DMS 273 treated with DMSO at 0.1 percent for 48 hours (cell line): Measurements from ENCODE around the gene PRICKLE2.

Experiments
- DNase-seq: peaks from one replicate; lab custom pipeline; 2025; lab: John Stamatoyannopoulos, UW

Gene PRICKLE2

DNA sequence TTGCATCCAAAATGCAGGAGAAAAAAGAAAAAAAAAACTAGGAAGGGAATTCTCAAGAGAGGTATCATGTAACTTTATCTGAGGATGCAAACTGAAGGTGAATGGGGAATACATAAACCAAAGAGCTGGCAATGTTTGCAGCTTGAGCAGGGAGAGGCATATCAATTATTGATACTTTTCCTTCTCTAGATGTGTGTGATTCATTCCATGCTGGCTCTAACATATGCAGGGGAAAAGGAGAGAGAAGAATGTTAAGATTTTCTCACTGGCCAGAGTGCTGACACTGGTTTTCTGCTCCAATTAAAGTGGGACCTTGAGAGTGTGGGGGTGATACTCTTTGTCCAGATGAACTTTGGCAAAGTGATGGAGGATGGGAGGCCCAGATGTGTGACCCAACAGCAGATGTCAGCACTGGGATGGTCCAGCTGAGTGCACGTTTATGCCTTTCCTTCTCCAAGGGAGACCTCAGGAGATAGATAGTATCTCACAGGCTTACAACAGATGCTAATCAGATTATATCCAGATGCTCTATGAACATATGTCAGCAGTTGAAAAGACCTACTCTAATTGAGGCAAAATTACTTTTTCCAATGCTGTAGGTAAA, 152.0 kb downstream of the PRICKLE2 start:
- DNase-seq: peak; percentile 56

DNA sequence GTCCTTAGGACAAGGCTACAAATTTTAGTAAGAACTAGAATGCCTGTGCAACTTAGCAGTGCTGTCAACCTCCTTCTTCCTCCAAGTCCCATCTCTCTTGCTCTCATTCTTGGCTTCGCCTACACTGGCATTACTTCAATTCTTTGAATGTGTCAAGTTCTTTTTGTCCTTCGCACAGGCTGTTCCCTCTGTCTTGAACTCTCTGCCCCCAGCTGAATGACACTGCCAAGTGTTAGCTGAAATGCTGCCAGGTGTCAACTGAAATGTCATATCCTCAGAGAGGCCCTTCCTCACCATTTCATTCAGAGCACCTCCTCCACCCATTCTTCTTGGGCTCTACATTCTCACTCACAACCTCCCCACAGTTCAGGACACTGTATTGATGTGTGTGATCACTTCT, 153.1 kb downstream of the PRICKLE2 start:
- no peak for DNase-seq

DNA sequence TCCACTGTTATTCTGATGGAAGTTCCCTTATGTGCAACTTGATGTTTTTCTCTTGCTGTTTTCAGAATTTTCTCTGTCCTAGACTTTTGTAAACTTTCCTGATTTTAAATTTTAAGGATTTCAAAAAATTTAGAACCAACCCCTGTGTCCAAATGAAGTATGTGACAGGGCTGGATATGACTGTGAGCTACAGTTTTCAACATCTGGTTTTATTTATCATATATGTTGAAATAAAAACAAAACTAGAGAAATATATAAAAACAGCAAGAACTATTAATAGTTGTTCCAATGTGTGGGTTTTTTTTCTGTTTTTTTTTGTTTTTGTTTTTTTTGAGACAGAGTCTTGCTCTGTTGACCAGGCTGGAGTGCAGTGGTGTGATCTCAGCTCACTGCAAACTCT, 154.6 kb downstream of the PRICKLE2 start:
- DNase-seq: no peak

DNA sequence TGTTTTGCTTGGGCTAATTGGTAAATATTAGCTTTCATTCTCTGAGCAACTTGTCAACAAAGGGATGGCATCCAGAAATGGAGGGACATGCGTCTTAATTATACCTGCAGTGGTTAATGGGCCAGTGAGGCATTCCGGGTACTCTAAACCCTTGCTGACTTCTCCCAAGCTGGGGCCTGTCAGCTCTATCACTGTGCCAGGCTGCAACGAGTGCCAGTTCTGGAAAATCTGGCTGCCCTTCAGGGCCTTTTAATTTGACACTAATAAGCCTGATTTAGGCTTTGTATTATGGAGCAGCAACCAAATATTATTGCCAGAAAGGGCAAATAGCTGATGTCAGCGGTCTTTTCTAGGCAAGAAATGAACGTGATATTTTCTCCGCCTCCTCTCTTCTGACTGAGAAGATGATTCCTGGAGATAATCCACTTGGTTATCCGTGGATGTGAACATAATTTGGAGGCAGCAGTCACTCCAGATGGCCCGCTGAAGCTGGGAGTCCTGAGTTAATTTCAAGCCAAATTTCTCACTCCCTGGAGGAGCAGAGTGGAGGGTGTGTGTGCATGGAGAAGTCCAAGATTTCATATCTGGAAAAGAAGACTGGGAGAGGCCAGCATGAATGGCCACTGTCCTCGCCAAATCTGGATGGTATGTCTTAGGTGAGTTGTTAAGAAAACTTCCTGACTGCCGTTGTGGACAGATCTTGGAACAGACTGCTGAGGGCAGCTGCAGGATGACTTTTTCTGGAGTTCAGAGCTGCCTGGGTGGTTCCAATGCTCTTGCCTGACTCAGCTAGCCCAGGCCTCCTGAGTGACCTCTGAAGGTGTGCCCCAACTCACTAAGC, 157.5 kb downstream of the PRICKLE2 start:
- peak; percentile 72 for DNase-seq

GRCh38 chr3:64064804-64065203, 160.5 kb downstream of the PRICKLE2 start:
- no peak for DNase-seq

DNA sequence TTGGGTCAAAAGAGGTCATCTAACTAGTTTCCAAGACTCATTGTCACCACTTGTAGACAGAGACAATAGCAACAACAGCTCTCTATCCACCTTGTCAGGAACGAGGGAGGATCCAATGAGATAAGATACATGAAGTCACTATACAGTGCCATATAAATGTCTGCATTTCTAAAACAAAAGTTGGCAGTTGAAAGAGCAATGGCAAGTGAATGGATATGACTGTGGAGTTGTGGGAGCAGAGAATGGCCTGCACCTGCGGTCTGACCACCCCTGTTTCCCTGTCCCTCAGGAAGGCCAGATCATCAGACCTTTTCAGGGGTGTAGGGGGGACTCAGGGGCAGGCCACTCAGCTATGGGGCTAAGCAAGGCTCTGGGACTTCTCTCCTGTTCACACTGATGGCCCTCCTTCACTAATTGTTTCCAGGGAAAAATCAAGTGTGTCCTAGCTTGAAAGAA, 161.3 kb downstream of the PRICKLE2 start:
- DNase-seq: no peak

DNA sequence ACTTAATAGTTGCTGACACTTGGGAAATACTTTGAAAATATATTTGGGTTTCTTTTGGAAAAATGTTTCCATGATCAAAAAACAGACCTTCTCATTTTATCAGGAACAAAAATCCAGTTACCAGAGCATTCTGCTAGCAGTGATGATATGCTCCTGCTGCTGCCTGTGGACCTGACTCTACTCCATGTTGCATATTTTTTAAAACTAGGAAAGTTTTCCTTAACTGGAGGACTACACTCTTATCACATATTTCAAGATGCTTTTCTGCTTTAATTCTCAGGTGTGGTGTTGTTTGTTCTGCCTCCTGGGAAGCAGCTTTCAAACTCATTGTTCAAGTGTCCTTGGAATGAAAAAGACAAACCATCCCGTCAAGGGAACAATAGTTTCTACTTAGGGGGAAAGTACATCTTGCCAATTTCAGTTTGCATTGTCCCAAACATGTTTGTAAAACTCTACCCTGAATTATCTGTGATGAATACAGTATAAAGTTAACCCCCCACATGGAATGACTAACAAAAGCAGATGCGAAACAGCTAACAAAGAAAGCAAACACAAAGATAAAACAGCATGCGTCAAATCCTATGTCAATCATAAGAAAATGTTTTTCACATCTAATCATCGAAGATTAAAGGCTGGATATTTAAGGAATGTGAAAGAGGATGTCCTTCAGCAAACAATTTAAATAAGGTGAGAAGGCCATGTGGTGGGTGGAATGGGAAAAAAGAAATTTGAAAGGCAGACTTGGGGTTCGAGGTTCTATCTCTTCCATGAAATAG, 161.9 kb downstream of the PRICKLE2 start:
- no peak for DNase-seq

GRCh38 chr3:64061628-64062027, 163.6 kb downstream of the PRICKLE2 start:
- DNase-seq: no peak

- DNase-seq: no peak
Measured at GRCh38 chr3:64059484-64060175, 165.6 kb downstream of the PRICKLE2 start.

DNA sequence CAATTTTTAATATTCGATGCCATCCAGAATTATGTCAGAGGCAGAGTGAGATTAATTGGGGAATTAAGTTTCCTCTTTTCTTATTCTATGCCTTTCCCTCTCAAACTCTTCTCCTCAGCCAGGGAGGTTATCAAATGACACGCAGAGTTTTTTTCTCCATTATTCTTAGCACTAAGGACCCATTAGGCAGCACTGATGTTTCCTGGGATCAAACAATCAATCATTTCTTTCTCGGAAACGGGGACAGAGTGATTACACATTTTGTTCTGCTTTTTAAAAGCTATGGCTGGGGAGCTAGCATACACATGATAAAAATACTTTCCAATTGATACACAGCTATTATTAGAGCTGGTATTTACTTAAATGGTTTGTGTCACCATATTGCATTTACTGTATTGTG, 166.7 kb downstream of the PRICKLE2 start:
- DNase-seq: no peak

GRCh38 chr3:64057231-64057630, 168.0 kb downstream of the PRICKLE2 start:
- DNase-seq: no peak

DNA sequence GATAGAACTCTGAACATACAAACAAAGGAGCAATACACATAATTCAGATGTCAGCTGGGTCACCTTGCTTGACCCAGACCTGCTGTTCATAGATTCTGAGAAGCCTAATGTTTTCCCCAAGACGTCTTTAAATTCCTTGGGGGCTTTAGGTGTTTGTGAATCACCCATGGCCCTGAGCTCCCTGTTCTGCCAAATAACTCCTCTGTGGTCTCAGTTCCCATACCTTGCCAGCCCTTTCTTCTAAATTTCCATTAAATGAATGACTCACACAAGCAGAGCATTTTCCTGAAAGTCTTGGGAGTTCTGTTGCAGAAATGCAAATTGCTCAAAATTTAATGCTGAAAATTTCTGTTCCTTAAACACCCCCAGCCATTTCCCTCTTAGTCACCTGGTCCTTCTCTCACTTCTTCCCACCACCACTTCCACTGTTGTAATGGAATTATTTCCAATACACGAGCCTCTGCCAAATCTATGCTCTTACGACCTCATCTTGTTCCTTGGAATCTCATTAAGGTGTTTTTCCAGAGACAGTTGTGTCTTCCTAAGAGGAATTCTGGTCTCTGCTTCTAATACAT, 168.6 kb downstream of the PRICKLE2 start:
- DNase-seq: no peak

DNA sequence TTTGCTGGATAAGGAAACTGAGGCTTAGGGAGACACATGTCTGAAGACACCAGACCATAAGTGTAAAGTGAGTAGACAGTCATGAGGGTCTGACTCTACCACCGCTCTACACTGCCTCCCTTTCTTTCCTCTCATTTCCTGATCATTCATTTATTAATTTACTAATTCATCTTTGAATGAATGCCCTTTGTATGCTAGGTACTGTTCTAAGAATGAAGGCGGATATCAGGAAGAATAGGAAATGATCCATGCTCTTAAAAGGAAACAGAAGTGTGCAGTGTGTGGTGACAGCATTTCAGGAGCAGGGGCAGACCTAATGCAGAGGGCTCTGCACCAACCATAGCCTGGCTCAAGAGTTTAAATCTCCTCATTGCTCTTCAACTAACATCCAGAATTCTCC, 170.2 kb downstream of the PRICKLE2 start:
- DNase-seq: no peak

DNA sequence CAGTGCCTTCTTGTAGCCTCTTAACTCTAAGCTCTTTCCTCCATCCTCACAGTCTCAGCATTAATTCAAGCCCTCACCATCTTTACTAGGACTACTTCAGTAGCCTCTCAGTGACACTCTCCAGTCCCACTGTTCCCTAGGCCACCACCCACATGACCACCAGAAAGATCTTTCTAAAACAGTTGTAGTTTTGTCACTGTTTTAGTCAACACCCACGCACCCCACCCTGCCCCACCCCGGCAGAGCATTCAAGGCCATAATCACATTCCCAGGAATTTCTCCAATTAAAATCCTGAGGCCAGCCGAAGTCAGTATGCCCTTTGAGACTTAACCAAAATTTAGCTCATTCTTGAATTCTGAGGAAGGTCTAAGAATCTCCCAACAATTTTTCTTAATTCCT, 170.8 kb downstream of the PRICKLE2 start:
- no peak for DNase-seq

DNA sequence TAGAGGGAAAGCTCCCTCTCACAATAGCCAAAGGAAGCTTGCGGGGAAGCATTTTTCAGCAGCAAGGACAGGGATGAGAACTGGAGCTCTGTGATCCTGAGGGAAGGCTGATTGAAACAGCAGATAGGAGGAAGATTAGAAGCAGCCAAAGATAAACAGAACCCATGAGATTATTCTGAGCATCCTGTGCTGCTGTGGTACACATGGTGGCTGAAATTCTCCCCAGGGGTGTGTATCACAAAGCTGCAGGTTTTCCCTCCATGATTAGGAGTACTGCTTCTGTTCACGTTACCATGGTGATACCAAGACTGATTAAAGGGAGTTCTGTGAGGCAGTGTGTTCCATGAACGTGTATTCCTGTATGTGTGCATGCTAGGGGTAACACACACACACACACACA, 171.7 kb downstream of the PRICKLE2 start:
- DNase-seq: no peak

DNA sequence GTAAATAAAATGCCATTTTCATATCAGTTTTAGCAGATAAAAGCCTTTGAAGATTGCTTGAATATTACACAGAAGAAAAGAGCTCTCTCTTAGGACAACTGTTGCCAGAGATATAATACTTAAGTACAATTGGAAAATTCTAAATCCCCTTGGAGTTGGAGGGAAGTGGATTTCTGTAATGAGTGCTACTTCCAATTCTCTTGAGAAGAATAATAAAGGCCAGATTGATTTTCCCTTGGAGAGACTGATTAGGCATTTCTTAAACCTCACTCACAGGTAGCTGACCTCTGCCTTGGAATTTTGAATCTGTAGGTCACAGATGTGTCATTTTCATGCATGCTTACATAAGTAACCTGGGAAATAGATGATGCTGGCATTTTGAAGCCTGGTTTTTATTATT, 172.1 kb downstream of the PRICKLE2 start:
- DNase-seq: no peak

GRCh38 chr3:64049832-64050231, 175.4 kb downstream of the PRICKLE2 start:
- DNase-seq: no peak

DNA sequence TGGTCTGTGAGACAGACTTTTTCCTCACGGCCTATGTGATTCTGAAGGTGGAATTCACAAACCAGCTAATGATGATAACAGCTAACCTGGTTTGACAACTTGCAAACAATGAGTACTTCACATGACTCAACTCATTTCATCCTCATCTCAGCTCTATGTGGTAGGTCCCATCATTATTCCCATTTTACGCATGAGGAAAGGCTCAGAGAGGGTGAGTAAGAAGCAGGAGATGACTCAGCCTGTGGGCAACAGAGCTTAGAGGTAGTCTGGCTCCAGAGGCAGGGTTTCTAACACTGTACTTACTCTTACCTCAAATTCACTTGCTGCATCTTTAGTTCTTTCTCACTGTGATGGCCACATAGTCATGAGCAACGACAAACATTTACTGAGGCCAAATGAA, 176.1 kb downstream of the PRICKLE2 start:
- no peak for DNase-seq

GRCh38 chr3:64048631-64049061, 176.6 kb downstream of the PRICKLE2 start:
- no peak for DNase-seq

DNA sequence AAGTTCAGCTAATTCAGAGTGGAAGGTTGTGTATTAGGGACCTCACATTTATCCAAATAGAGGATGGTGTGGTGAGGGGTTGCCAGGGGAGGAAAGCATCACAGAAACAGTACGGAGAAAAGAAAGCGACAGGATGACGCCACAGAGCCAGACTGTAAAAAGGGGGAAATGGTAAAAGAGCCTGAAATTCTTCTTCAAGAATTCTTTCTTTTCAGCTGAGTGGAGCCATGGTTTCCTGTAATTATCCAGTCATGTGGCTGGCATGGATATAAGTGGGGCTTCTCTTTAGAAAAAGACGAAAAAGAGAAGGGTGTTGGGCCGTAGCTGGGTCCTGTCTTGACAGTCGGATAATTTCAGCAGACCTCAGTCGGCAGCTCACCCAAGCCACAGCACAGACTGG, 177.5 kb downstream of the PRICKLE2 start:
- no peak for DNase-seq

GRCh38 chr3:64046996-64047594, 178.2 kb downstream of the PRICKLE2 start:
- no peak for DNase-seq
